Endothelial cell of umbilical vein (primary cell): Measurements from ENCODE around the gene CLN3. TPM values are rescaled to one million over a fixed set of nuclear protein-coding genes. Genes with fewer than 3 reads are reported as not detected.

Experiments used
- Bru-seq: library from RNA; stranded (reverse); fragments of 400-500 nt; gene quantifications from one replicate; lab custom pipeline; 2021; lab: Mats Ljungman, UMichigan
- BruChase-seq, 2 experiments: library from RNA; stranded (reverse); fragments of 400-500 nt; gene quantifications; one replicate each; lab custom pipeline; 2021; lab: Mats Ljungman, UMichigan
- BruUV-seq: library from RNA; stranded (reverse); fragments of 400-500 nt; replicated peaks from 2 replicates; lab custom pipeline; 2021; lab: Mats Ljungman, UMichigan
- CTCF ChIA-PET: fragments of 300-600, 350-600 bp; sonication (Branson Sonifier 250); formaldehyde crosslinking; loops from one replicate; lab custom pipeline; 2021; ENCODE audit warnings: antibody characterized with exemption, inconsistent platforms; lab: Charles Lee
- POLR2A ChIA-PET: fragments of 300-600, 350-600 bp; sonication (Branson Sonifier 250); formaldehyde crosslinking; loops from one replicate; lab custom pipeline; 2021; ENCODE audit warnings: antibody characterized with exemption, inconsistent platforms; lab: Charles Lee
- DNase-seq: peaks from one replicate; pipeline ENCODE4 v3.0.0-alpha.2; 2011; ENCODE audit warnings: low read depth, low spot score
- FAIRE-seq: peaks from 2 replicates; lab custom pipeline; 2011; peaks lifted over from hg19 to GRCh38; lab: Jason Lieb, UNC
- H2AFZ ChIP-seq: 2 replicates; pipeline ENCODE4 v1.6.0; 2012; ENCODE audit warnings: low read depth, low read length, control low read depth, inconsistent platforms
- H3K27ac ChIP-seq: 2 replicates; pipeline ENCODE4 v1.5.1; 2011; ENCODE audit warnings: low read depth, mild to moderate bottlenecking, control low read depth, low read length, moderate library complexity; ENCODE audit not compliant: insufficient read depth
- H3K27me3 ChIP-seq, 2 experiments: 2 replicates each; pipeline versions ENCODE4 v1.6.0 to v1.6.1; 2011; ENCODE audit warnings: low read length in 2 of 2, mixed read lengths in 1 of 2; ENCODE audit not compliant: control insufficient read depth in 2 of 2, insufficient read depth in 2 of 2
- H3K36me3 ChIP-seq, 2 experiments: 2 replicates in 1 of 2; 3 replicates in 1 of 2; pipeline ENCODE4 v1.5.1; 2011; ENCODE audit warnings: low read length in 2 of 2, mild to moderate bottlenecking in 1 of 2, moderate library complexity in 1 of 2; ENCODE audit not compliant: control insufficient read depth in 2 of 2, insufficient read depth in 2 of 2; ENCODE audit errors: extremely low read depth in 1 of 2
- H3K4me1 ChIP-seq: 3 replicates; pipeline ENCODE4 v1.5.1; 2011; ENCODE audit warnings: mild to moderate bottlenecking, low read length; ENCODE audit not compliant: control insufficient read depth, insufficient read depth; ENCODE audit errors: extremely low read depth
- H3K4me2 ChIP-seq: 2 replicates; pipeline ENCODE4 v1.6.1; 2011; ENCODE audit warnings: low read length, control low read depth, mixed read lengths; ENCODE audit not compliant: insufficient read depth
- H3K4me3 ChIP-seq, 3 experiments: fragments of 200-600 bp in 1 of 3; sonication (generic), shearing (Covaris generic) in 1 of 3; replicated peaks in 1 of 3; 2 replicates each; pipeline ENCODE4 v1.5.1; 2011 to 2016; ENCODE audit warnings: control low read depth in 3 of 3, low read length in 3 of 3, mild to moderate bottlenecking in 2 of 3, inconsistent platforms in 1 of 3, low read depth in 1 of 3, moderate library complexity in 1 of 3; ENCODE audit not compliant: insufficient read depth in 1 of 3
- H3K79me2 ChIP-seq: 2 replicates; pipeline ENCODE4 v1.6.0; 2012; ENCODE audit warnings: low read length, inconsistent platforms; ENCODE audit not compliant: control insufficient read depth, insufficient read depth
- H3K9ac ChIP-seq: replicated peaks from 2 replicates; pipeline ENCODE3; 2011; ENCODE audit warnings: low read length, control low read depth; ENCODE audit not compliant: insufficient read depth; ENCODE audit errors: extremely low read depth
- H3K9me1 ChIP-seq: replicated peaks from 3 replicates; pipeline ENCODE4 v1.6.0; 2011; ENCODE audit warnings: mild to moderate bottlenecking, low read length; ENCODE audit not compliant: control insufficient read depth, insufficient read depth; ENCODE audit errors: extremely low read depth
- H3K9me3 ChIP-seq: replicated peaks from 2 replicates; pipeline ENCODE4 v1.5.1; 2012; ENCODE audit warnings: low read length, inconsistent platforms; ENCODE audit not compliant: control insufficient read depth, insufficient read depth
- H4K20me1 ChIP-seq: replicated peaks from 2 replicates; pipeline ENCODE3; 2011; ENCODE audit warnings: mild to moderate bottlenecking, low read length; ENCODE audit not compliant: control insufficient read depth, insufficient read depth; ENCODE audit errors: extremely low read depth
- EZH2 ChIP-seq: IDR thresholded peaks from 2 replicates; pipeline ENCODE4 v1.6.1; 2012; ENCODE audit warnings: borderline replicate concordance, low read depth, mild to moderate bottlenecking, moderate library complexity, low read length, inconsistent platforms; ENCODE audit not compliant: severe bottlenecking
- FOS ChIP-seq: IDR thresholded peaks from 2 replicates; pipeline ENCODE4 v1.6.1; 2011; ENCODE audit warnings: mild to moderate bottlenecking, low read length, moderate library complexity, borderline replicate concordance; ENCODE audit not compliant: insufficient read depth
- GATA2 ChIP-seq: IDR thresholded peaks from 2 replicates; pipeline ENCODE4 v1.7.0; 2011; ENCODE audit warnings: low read depth, mild to moderate bottlenecking, moderate library complexity, mixed read lengths, low read length; ENCODE audit not compliant: insufficient read length, insufficient read depth
- JUN ChIP-seq: IDR thresholded peaks from 2 replicates; pipeline ENCODE4 v1.6.1; 2011; ENCODE audit warnings: borderline replicate concordance, low read depth; ENCODE audit not compliant: insufficient read length, insufficient read depth
- MYC ChIP-seq: IDR thresholded peaks from one replicate; pipeline ENCODE4 v1.6.1; 2011; ENCODE audit warnings: mild to moderate bottlenecking, low read depth, low read length
- POLR2A ChIP-seq: IDR thresholded peaks from 2 replicates; pipeline ENCODE4 v1.6.1; 2012; ENCODE audit warnings: low read depth, mild to moderate bottlenecking, control low read depth, low read length
- POLR2AphosphoS5 ChIP-seq: IDR thresholded peaks from 2 replicates; pipeline ENCODE4 v1.6.1; 2012; ENCODE audit warnings: low read depth, mild to moderate bottlenecking, control low read depth, low read length, moderate library complexity; ENCODE audit not compliant: insufficient read depth
- dilution Hi-C: fragments of 300-500 bp; cut with MboI; formaldehyde crosslinking; loops from one replicate; pipeline ENCODE4 v1.15.0; 2019; ENCODE audit warnings: low sequenced_read_pairs; ENCODE audit not compliant: extremely low pct_ligation_motif_present
- intact Hi-C: fragments of 100-400 bp; cut with micrococcal nuclease; formaldehyde crosslinking; loops from one replicate; pipeline ENCODE4 v1.10.0; 2022
- long read RNA-seq: library from polyadenylated mRNA; stranded (forward); transcript quantifications from one replicate; pipeline ENCODE4 v2.0.0, GENCODE V29; 2021
- polyA minus RNA-seq, 3 experiments: library from RNA; depleted of rRNA, polyadenylated mRNA; stranded (reverse); fragments of >200 nt; gene quantifications; 1 replicate in 1 of 3; 2 replicates in 2 of 3; pipeline ENCODE4 v1.2.3, GENCODE V29; 2011
- polyA plus RNA-seq, 4 experiments: library from polyadenylated mRNA; depleted of rRNA in 3 of 4; stranded (reverse) in 3 of 4; unstranded in 1 of 4; fragments of >200 nt; gene quantifications; 2 replicates each; pipeline versions ENCODE4 v1.2.1 to v1.2.3, GENCODE V29; 2011 to 2012; ENCODE audit warnings: missing spikeins in 1 of 4
- total RNA-seq: library from RNA; stranded (reverse); gene quantifications from 2 replicates; pipeline ENCODE4 v1.2.3, GENCODE V29; 2021
- TF ChIP-seq, protein P1 (sequence below): IDR thresholded peaks from 2 replicates; pipeline ENCODE4 v1.6.1; 2011; ENCODE audit not compliant: insufficient read depth, insufficient read length
- TF ChIP-seq, protein P2 (sequence below), 2 donors: IDR thresholded peaks; 1 replicate in 1 of 2; 2 replicates in 1 of 2; pipeline ENCODE4 v1.5.1; 2011; ENCODE audit warnings: low read length in 2 of 2, mild to moderate bottlenecking in 2 of 2, moderate library complexity in 2 of 2, control low read depth in 1 of 2, inconsistent platforms in 1 of 2, low read depth in 1 of 2; ENCODE audit not compliant: insufficient read depth in 1 of 2; ENCODE audit errors: extremely low read depth in 1 of 2

CLN3 gene
- 33.1 and 40.2 TPM in 2 replicates for total RNA-seq
- polyA plus RNA-seq, result 75.7 and 76.1 TPM in 2 replicates
- polyA plus RNA-seq (2011; cell fraction: cytosol; rRNA removed), result 30.3 and 36.5 TPM in 2 replicates
- polyA plus RNA-seq (2011; cell fraction: nucleus; rRNA removed), result 66.3 and 76.8 TPM in 2 replicates
- 32.5 and 40.5 TPM in 2 replicates for polyA plus RNA-seq (2012)
- polyA minus RNA-seq, result 47.5 and 47.8 TPM in 2 replicates
- polyA minus RNA-seq (2011; cell fraction: cytosol; rRNA and poly(A)+ RNA removed), result 18.7 TPM
- polyA minus RNA-seq (2011; cell fraction: nucleus; rRNA and poly(A)+ RNA removed), result 17.5 and 17.9 TPM in 2 replicates
- percentile 33 among the genes with signal in this experiment for Bru-seq, nascent RNA
- BruChase-seq, experiment 1, labeled RNA remaining after a 6-hour chase, result percentile 64 among the genes with signal in this experiment
- percentile 55 among the genes with signal in this experiment for BruChase-seq, experiment 2, labeled RNA remaining after a 2-hour chase
- long read RNA-seq, transcript CLN3-244 (16 exons, 3,832 nt), result major isoform, 53 of 79 reads
- long read RNA-seq, transcript CLN3-205 (15 exons, 1,876 nt), result minor isoform, 14 of 79 reads
- long read RNA-seq, partial matches to known transcripts, result 2 of 79 reads
- long read RNA-seq, other reads (novel, unspliced or antisense), result 1 of 79 reads

DNA sequence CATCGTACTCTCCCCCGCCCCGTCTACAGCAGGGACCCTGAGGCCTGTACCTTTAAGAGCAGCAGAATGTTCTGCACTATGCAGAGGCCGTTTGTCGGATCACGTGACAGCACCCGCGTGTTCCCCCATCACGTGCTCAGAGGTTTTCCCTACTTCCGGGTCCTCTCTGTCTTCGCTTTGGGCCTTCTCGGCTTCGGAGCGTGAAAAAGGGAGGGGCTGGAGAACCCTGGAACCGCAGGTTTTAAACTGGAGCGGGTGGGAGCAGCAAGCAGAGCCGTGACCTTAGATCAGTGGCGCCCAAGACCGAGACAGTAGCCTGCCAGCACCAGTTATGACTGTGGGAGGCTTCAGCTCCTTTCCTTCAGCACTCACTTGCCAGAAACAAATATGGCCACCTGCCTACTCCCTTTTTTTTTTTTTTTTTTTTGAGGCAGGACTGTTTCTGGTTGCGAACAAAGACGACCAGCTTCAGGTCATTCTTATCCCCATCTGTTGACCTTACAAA, at the start of gene CLN3:
CLN3 (minus strand) TSS at position 105 of the 505 bp plus-strand sequence. CDS start 315 bp downstream, outside the sequence.
- CTCF ChIA-PET, result interaction anchor here (0.7 to 1.1 kb wide), 3 partner anchors 12 to 96 kb away, joined by 3 to 4 read pairs (median 4); no protein-coding TSS in a partner anchor
- peak within 1 kb of the TSS; percentile 88 for H3K9ac ChIP-seq
- dilution Hi-C loops, result no loop called here
- no peaks in the 10 kb centered on the region for H3K27me3 ChIP-seq
- peaks cover 3% of the 10 kb centered on the region for H3K79me2 ChIP-seq
- no peaks in the 10 kb centered on the region for H4K20me1 ChIP-seq
- H3K4me1 ChIP-seq, result peaks cover 2% of the 10 kb centered on the region
- peak within 1 kb of the TSS; percentile 95 for H2AFZ ChIP-seq
- FAIRE-seq (peak; percentile 97), DNase-seq (peak; percentile 94)
- peak within 1 kb of the TSS; percentile 90 for H3K27ac ChIP-seq
- H3K9me1 ChIP-seq, result no peaks in the 10 kb centered on the region
- intact Hi-C loops, result loop anchor here (1.0 kb wide), 1 partner anchor 61 kb away; the partner anchor contains the start of gene SGF29
- BruUV-seq, result TSS peak; percentile 80
- H3K4me2 ChIP-seq, result peak within 1 kb of the TSS; percentile 84
- H3K4me3 ChIP-seq, result peak within 1 kb of the TSS; percentile 73 to 94 (median 81)
- POLR2A ChIA-PET, result interaction anchor here (0.6 to 0.7 kb wide), 4 partner anchors 18 to 447 kb away, joined by 3 to 6 read pairs (median 4); no protein-coding TSS in a partner anchor
- no peaks in the 10 kb centered on the region for H3K9me3 ChIP-seq
- TF ChIP-seq MYC (peak; percentile 50), JUN (no peak)
- TF ChIP-seq, protein P1, sequence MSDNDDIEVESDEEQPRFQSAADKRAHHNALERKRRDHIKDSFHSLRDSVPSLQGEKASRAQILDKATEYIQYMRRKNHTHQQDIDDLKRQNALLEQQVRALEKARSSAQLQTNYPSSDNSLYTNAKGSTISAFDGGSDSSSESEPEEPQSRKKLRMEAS, result peak; percentile 99
- peaks cover 0 to 9% of the 10 kb centered on the region in 2 experiments for H3K36me3 ChIP-seq

DNA sequence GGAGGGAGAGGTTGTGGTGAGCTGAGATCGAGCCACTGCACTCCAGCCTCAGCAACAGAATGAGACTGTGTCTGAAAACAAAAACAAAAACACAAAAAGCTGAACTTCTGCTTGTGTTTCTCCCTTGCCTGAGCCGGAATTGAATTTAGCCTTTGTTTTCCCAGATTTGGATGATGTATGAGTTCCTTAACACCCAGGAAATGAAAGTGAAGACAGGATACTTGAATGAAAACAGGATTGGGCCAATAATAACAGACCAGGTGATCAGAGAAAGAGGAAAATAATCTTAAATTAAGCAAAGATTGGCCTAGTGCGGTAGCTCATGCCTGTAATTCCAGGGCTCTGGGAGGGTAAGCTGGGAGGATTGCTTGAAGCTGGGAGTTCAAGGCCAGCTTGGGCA, 48.5 kb upstream of the CLN3 start:
- no peaks in the 10 kb centered on the region for H4K20me1 ChIP-seq
- no peak overlapping the region for H3K4me2 ChIP-seq
- no peaks in the 10 kb centered on the region for H3K36me3 ChIP-seq
- FAIRE-seq, result no peak
- ChIA-PET POLR2A (no interaction called here), CTCF (interaction anchor here (1.2 to 1.3 kb wide), 2 partner anchors 19 to 37 kb away, joined by 3 read pairs; no protein-coding TSS in a partner anchor)
- no peak for DNase-seq
- H2AFZ ChIP-seq, result no peak overlapping the region
- H3K4me3 ChIP-seq, result no peak overlapping the region
- no peaks in the 10 kb centered on the region for H3K9me1 ChIP-seq
- intact Hi-C loops (no loop called here), dilution Hi-C loops (no loop called here)
- H3K27me3 ChIP-seq, result no peaks in the 10 kb centered on the region
- H3K79me2 ChIP-seq, result no peaks in the 10 kb centered on the region
- H3K4me1 ChIP-seq, result no peaks in the 10 kb centered on the region
- H3K9ac ChIP-seq, result no peak overlapping the region
- H3K9me3 ChIP-seq, result no peaks in the 10 kb centered on the region
- BruUV-seq, result no TSS peak
- H3K27ac ChIP-seq, result no peak overlapping the region
- TF ChIP-seq, protein P2, sequence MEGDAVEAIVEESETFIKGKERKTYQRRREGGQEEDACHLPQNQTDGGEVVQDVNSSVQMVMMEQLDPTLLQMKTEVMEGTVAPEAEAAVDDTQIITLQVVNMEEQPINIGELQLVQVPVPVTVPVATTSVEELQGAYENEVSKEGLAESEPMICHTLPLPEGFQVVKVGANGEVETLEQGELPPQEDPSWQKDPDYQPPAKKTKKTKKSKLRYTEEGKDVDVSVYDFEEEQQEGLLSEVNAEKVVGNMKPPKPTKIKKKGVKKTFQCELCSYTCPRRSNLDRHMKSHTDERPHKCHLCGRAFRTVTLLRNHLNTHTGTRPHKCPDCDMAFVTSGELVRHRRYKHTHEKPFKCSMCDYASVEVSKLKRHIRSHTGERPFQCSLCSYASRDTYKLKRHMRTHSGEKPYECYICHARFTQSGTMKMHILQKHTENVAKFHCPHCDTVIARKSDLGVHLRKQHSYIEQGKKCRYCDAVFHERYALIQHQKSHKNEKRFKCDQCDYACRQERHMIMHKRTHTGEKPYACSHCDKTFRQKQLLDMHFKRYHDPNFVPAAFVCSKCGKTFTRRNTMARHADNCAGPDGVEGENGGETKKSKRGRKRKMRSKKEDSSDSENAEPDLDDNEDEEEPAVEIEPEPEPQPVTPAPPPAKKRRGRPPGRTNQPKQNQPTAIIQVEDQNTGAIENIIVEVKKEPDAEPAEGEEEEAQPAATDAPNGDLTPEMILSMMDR (IDR thresholded peaks at IDR 0.05; ENCODE audit: extremely low read depth in 1 of 2, insufficient read depth in 1 of 2, low read depth in 1 of 2, low read length in 2 of 2), result no peak
- TF ChIP-seq FOS (no peak), JUN (no peak), POLR2AphosphoS5 (no peak), EZH2 (no peak), MYC (no peak), GATA2 (no peak), POLR2A (no peak)
- TF ChIP-seq, protein P1, result no peak
